Heart right ventricle (tissue), 16 donors: ENCODE measurements around the gene SLC16A14. TPM values are rescaled to one million over a fixed set of nuclear protein-coding genes. Genes with fewer than 3 reads are reported as not detected.

ENCODE experiments used
- ATAC-seq, 8 donors: fragments of 200-7000 bp; cut with Tn5 transposase; one replicate each; pipeline ENCODE4 v1.9.1; 2020; ENCODE audit warnings: mild to moderate bottlenecking in 8 of 8, moderate library complexity in 8 of 8, moderate number of reproducible peaks in 1 of 8
- DNase-seq, 2 donors: peaks; one replicate each; pipeline ENCODE4 v3.0.0-alpha.2; 2020
- H3K27ac ChIP-seq, 10 donors: fragments of 200-600 bp; sonication (generic) in 2 of 10; one replicate each; pipeline versions ENCODE4 v1.5.0 to v1.8.0; 2020 to 2022; ENCODE audit warnings: mild to moderate bottlenecking in 3 of 10
- H3K27me3 ChIP-seq, 7 donors: fragments of 200-600 bp; one replicate each; pipeline ENCODE4 v1.8.0; 2021 to 2022; ENCODE audit warnings: mild to moderate bottlenecking in 2 of 7
- H3K36me3 ChIP-seq, 9 donors: fragments of 200-600 bp; sonication (generic) in 1 of 9; one replicate each; pipeline versions ENCODE4 v1.5.0 to v1.8.0; 2020 to 2022; ENCODE audit warnings: mild to moderate bottlenecking in 2 of 9
- H3K4me1 ChIP-seq, 9 donors: fragments of 200-600 bp; sonication (generic) in 1 of 9; one replicate each; pipeline versions ENCODE4 v1.5.0 to v1.8.0; 2020 to 2022; ENCODE audit warnings: mild to moderate bottlenecking in 4 of 9
- H3K4me3 ChIP-seq, 10 donors: fragments of 200-600 bp; sonication (generic) in 2 of 10; one replicate each; pipeline versions ENCODE4 v1.5.0 to v1.8.0; 2020 to 2022; ENCODE audit warnings: mild to moderate bottlenecking in 7 of 10, moderate library complexity in 2 of 10
- H3K9me3 ChIP-seq, 11 donors: fragments of 200-600 bp in 10 of 11; sonication (generic) in 2 of 11; one replicate each; pipeline versions ENCODE4 v1.5.0 to v1.8.0; 2013 to 2022; ENCODE audit warnings: mild to moderate bottlenecking in 2 of 11, control low read depth in 1 of 11, moderate library complexity in 1 of 11
- CTCF ChIP-seq, 9 donors: fragments of 200-600 bp; sonication (generic) in 2 of 9; IDR thresholded peaks; one replicate each; pipeline versions ENCODE4 v1.5.0 to v1.8.0; 2021 to 2022; ENCODE audit warnings: antibody characterized with exemption in 9 of 9, mild to moderate bottlenecking in 5 of 9, moderate library complexity in 1 of 9
- WGBS, 2 donors: extraction: QIAGEN DNeasy Blood & Tissue Kit; methylation state at CpG; one replicate each; pipeline ENCODE4 v1.1.7; 2013; ENCODE audit warnings: inconsistent platforms in 1 of 2; 5-methylcytosine and 5-hydroxymethylcytosine counted together
- intact Hi-C, 10 donors: fragments of 100-400 bp; cut with DNase I; formaldehyde crosslinking; loops; one replicate each; pipeline versions ENCODE4 v1.11.1 to v1.14.2; 2022
- polyA plus RNA-seq, 2 donors: library from polyadenylated mRNA; stranded (reverse); fragments of 200-250 nt; gene quantifications; one replicate each; pipeline ENCODE4 v1.2.3, GENCODE V29; 2013
- total RNA-seq, 10 donors: library from RNA; stranded (reverse); fragmentation: NEBNext Ultra II Directional in 3 of 10; extraction: Animal tissue kit (Norgen Biotek cat#: 25700) in 3 of 10; gene quantifications; one replicate each; pipeline versions ENCODE4 v1.2.1 to v1.2.4, GENCODE V29; 2021 to 2023
- donor health status: Arrhythmogenic right ventricular cardiomyopathy.
- donor health status: ischemic (EF 13 %, LVEDD 7.1; RV severe dilation, severe dysfunction).
- donor health status: healthy with polysubstance abuse.
- donor health status: DM: no; HTN: yes; CAD: no.
- donor health status: DM: no; HTN: no; CAD: no.
- donor health status: ischemic (EF 25% LVEDD 6.9; RV normal size, moderate dysfunction).
- donor health status: ischemic (EF 25% LVEDD 5.7; RV mildly dilated, moderate dysfunction).
- donor health status: healthy.
- donor health status: DM: yes; HTN: yes; CAD: no.
- donor health status: Ischemic cardiomyopathy.
- donor health status: ischemic (EF 35%, LVEDD 5.7; RV mildly dilated, moderate dysfunction).
- donor health status: nonischemic (EF 11% LVEDD 7.7; RV severe dilation, severe dysfunction).
- donor health status: DM: yes; HTN: yes; CAD: no.
- donor health status: PGD.
- donor health status: ischemic (EF 29% LVEDD 5.4; RV normal size, mild dysfunction).
- donor health status: nonischemic (EF 23%, LVEDD 6.1; RV moderate dilation, normal function).

SLC16A14 gene
- total and polyA plus RNA-seq, 12 donors = 0.87 to 4.8 (median 3.2) TPM

- ATAC-seq = peak; percentile 51 to 87 (median 70)
- DNase-seq = peak; percentile 40 to 62
- Histone ChIP-seq H3K9me3 (no peaks in the 10 kb centered on the region), H3K4me3 (peak overlapping the region; percentile 51 to 93 (median 72)), H3K27ac (peak overlapping the region; percentile 53 to 91 (median 78)), H3K36me3 (no peaks in the 10 kb centered on the region), H3K27me3 (peaks cover 0 to 13% (median 0%) of the 10 kb centered on the region in 7 donors), H3K4me1 (peaks cover 0 to 24% (median 6%) of the 10 kb centered on the region in 9 donors)
- intact Hi-C loops = loop anchor here in 9 of 10 donors (2.0 to 10.0 kb wide), 10 partner anchors 61 to 544 kb away; no protein-coding TSS in a partner anchor
- peak in 6 of 9 donors; percentile 22 to 35 (median 30) for TF ChIP-seq CTCF (IDR thresholded peaks at IDR 0.05)
- 1% methylated on average over 52 to 60 of the region's 60 CpGs for WGBS, 2 donors
Observed at GRCh38 chr2:230068016-230068650, 591 bp downstream of the SLC16A14 start.

GRCh38 chr2:230060672-230061293, 7.9 kb downstream of the SLC16A14 start:
- WGBS, 2 donors = 78 to 82% methylated on average over 3 of the region's 3 CpGs
- intact Hi-C loops = loop anchor here in 3 of 10 donors (10.0 kb wide), 3 partner anchors 56 to 94 kb away; no protein-coding TSS in a partner anchor
- Histone ChIP-seq H3K4me1 (peaks cover 0 to 7% (median 0%) of the 10 kb centered on the region in 9 donors), H3K9me3 (no peaks in the 10 kb centered on the region), H3K27ac (no peak overlapping the region), H3K4me3 (no peak overlapping the region), H3K27me3 (no peaks in the 10 kb centered on the region), H3K36me3 (peaks cover 0 to 14% (median 0%) of the 10 kb centered on the region in 9 donors)
- TF ChIP-seq CTCF (IDR thresholded peaks at IDR 0.05) = no peak
- DNase-seq = no peak
- no peak for ATAC-seq

- ATAC-seq (peak in 1 of 8 donors; percentile 16), DNase-seq (no peak)
- WGBS, 2 donors = 95 to 96% methylated on average over 2 of the region's 2 CpGs
- peaks cover 0 to 13% (median 9%) of the 10 kb centered on the region in 9 donors for H3K4me1 ChIP-seq
- no peak for TF ChIP-seq CTCF (IDR thresholded peaks at IDR 0.05)
- no peaks in the 10 kb centered on the region for H3K9me3 ChIP-seq
- H3K4me3 ChIP-seq = no peak overlapping the region
- H3K27me3 ChIP-seq = no peaks in the 10 kb centered on the region
- H3K36me3 ChIP-seq = peaks cover 0 to 25% (median 0%) of the 10 kb centered on the region in 9 donors
- intact Hi-C loops = no loop called here
- no peak overlapping the region for H3K27ac ChIP-seq
Observed at GRCh38 chr2:230053753-230054478, 14.8 kb downstream of the SLC16A14 start.

GRCh38 chr2:230052299-230052698, 16.4 kb downstream of the SLC16A14 start:
- no peak for ATAC-seq
- 78 to 81% methylated on average over 2 of the region's 2 CpGs for WGBS, 2 donors
- no peak overlapping the region for H3K4me3 ChIP-seq
- no peak for TF ChIP-seq CTCF (IDR thresholded peaks at IDR 0.05)
- H3K36me3 ChIP-seq = peaks cover 0 to 19% (median 0%) of the 10 kb centered on the region in 9 donors
- no peak overlapping the region for H3K27ac ChIP-seq
- H3K9me3 ChIP-seq = no peaks in the 10 kb centered on the region
- intact Hi-C loops = no loop called here
- H3K27me3 ChIP-seq = no peaks in the 10 kb centered on the region
- peaks cover 0 to 15% (median 9%) of the 10 kb centered on the region in 9 donors for H3K4me1 ChIP-seq
- no peak for DNase-seq
